PC-3 (cell line): Measurements from ENCODE around the gene ATG16L1. TPM values are rescaled to one million over a fixed set of nuclear protein-coding genes. Genes with fewer than 3 reads are reported as not detected.

Source experiments
- ATAC-seq: fragments of 200-7000 bp; cut with Tn5 transposase; 2 replicates; pipeline ENCODE4 v1.9.1; 2020; ENCODE audit warnings: mild to moderate bottlenecking, moderate library complexity
- BruUV-seq: library from RNA; stranded (reverse); fragments of 400-500 nt; replicated peaks from 2 replicates; lab custom pipeline; 2021; lab: Mats Ljungman, UMichigan
- CTCF ChIA-PET: fragments of 300-600 bp; sonication (Branson Sonifier 250); formaldehyde crosslinking; loops from one replicate; lab custom pipeline; 2022; ENCODE audit warnings: antibody characterized with exemption; lab: Charles Lee
- POLR2A ChIA-PET: fragments of 300-600 bp; sonication (Branson Sonifier 250); formaldehyde crosslinking; loops from one replicate; lab custom pipeline; 2022; ENCODE audit warnings: antibody characterized with exemption; ENCODE audit not compliant: unreplicated experiment; lab: Charles Lee
- DNase-seq: peaks from one replicate; pipeline ENCODE4 v3.0.0-alpha.2; 2015
- H2AFZ ChIP-seq: fragments of 300-600 bp; sonication (generic); 2 replicates; pipeline ENCODE4 v1.6.0; 2016; ENCODE audit warnings: antibody characterized with exemption, low read length
- H3F3A ChIP-seq: fragments of 300-600 bp; sonication (generic); one replicate; pipeline ENCODE4 v1.6.0; 2017; ENCODE audit warnings: antibody characterized with exemption, low read length, control low read depth, mild to moderate bottlenecking; ENCODE audit not compliant: unreplicated experiment
- H3K27ac ChIP-seq: fragments of 300-600 bp; sonication (generic); 2 replicates; pipeline ENCODE4 v1.5.1; 2016; ENCODE audit warnings: mild to moderate bottlenecking, low read length
- H3K27me3 ChIP-seq: fragments of 300-600 bp; sonication (generic); 2 replicates; pipeline ENCODE4 v1.6.1; 2016; ENCODE audit warnings: low read length, mixed read lengths
- H3K36me3 ChIP-seq: fragments of 300-600 bp; sonication (generic); 2 replicates; pipeline ENCODE4 v1.6.1; 2016; ENCODE audit warnings: low read depth, mixed run types, low read length, mixed read lengths
- H3K4me1 ChIP-seq: fragments of 300-600 bp; sonication (generic); 2 replicates; pipeline ENCODE4 v1.5.1; 2016; ENCODE audit warnings: low read length; ENCODE audit not compliant: insufficient read depth
- H3K4me2 ChIP-seq: fragments of 300-600 bp; sonication (generic); 2 replicates; pipeline ENCODE4 v1.6.0; 2016; ENCODE audit warnings: low read length
- H3K4me3 ChIP-seq: fragments of 300-600 bp; sonication (generic); 2 replicates; pipeline ENCODE4 v1.5.1; 2016; ENCODE audit warnings: mild to moderate bottlenecking, low read length, mixed read lengths
- H3K79me2 ChIP-seq: fragments of 300-600 bp; sonication (generic); 2 replicates; pipeline ENCODE4 v1.6.1; 2017; ENCODE audit warnings: low read length, mixed read lengths
- H3K9ac ChIP-seq: fragments of 300-600 bp; sonication (generic); 2 replicates; pipeline ENCODE4 v1.6.0; 2016; ENCODE audit warnings: mild to moderate bottlenecking, low read length
- H3K9me2 ChIP-seq: fragments of 300-600 bp; sonication (generic); replicated peaks from 2 replicates; pipeline ENCODE4 v1.6.1; 2016; ENCODE audit warnings: mixed run types, low read length, mixed read lengths
- H3K9me3 ChIP-seq: fragments of 300-600 bp; sonication (generic); 2 replicates; pipeline ENCODE4 v1.6.1; 2016; ENCODE audit warnings: low read length, mixed read lengths
- H4K20me1 ChIP-seq: fragments of 300-600 bp; sonication (generic); 2 replicates; pipeline ENCODE4 v1.6.1; 2016; ENCODE audit warnings: low read length, mixed read lengths
- EZH2 ChIP-seq: fragments of 300-600 bp; sonication (generic); IDR thresholded peaks from one replicate; pipeline ENCODE4 v1.6.1; 2017; ENCODE audit warnings: antibody characterized with exemption, mild to moderate bottlenecking, low read length; ENCODE audit not compliant: unreplicated experiment
- EZH2phosphoT487 ChIP-seq: fragments of 300-600 bp; sonication (generic); IDR thresholded peaks from 2 replicates; pipeline ENCODE4 v1.6.1; 2018; ENCODE audit warnings: mild to moderate bottlenecking, antibody characterized with exemption, low read length, borderline replicate concordance
- intact Hi-C: fragments of 100-400 bp; cut with micrococcal nuclease; formaldehyde crosslinking; loops from 2 replicates; pipeline ENCODE4 v1.9.0; 2023
- total RNA-seq: library from RNA; depleted of rRNA; stranded (reverse); fragments of >200 nt; gene quantifications from 2 replicates; pipeline ENCODE4 v1.2.3, GENCODE V29; 2014
- TF ChIP-seq, protein P1 (sequence below): fragments of 300-600 bp; sonication (generic); conservative IDR thresholded peaks from 2 replicates; pipeline ENCODE4 v1.5.1; 2017; ENCODE audit warnings: antibody characterized with exemption, low read depth, mild to moderate bottlenecking, low read length

Gene ATG16L1
- total RNA-seq, 1 experiment from 2014 or later: 173 TPM

DNA sequence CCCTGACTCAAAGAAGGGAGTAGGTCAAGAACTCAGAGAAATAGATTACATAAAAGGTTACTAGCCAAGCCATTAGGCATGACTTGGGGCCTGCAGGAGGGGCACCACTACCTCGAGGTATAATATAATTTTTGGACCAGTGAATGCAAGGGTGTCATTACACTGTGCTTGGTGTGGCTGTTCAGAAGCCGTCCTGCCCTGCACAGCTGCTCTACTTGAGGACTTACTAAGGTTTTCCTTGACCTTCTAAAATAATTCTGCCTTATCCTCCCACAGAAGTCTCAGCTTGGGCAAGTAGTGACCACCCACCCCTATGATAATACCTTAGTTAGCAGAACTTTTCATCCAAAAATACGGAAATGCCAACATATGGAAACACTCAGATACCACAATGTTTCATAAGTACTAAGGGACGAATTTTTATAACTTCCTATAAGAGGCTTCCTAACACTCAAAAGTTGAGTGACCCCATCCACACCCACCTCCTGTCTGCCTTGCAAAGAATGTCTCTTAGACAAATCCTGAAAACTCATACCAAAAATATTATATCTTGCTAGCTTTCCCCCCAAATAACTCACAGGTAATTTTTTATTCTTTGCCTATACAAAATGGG is 17.7 kb upstream of the ATG16L1 start:
- Histone ChIP-seq H3K9me3 (no peaks in the 10 kb centered on the region), H3K4me3 (no peak overlapping the region), H3K9me2 (no peaks in the 10 kb centered on the region), H3F3A (no peaks in the 10 kb centered on the region), H4K20me1 (no peaks in the 10 kb centered on the region), H3K4me2 (no peak overlapping the region), H3K4me1 (no peaks in the 10 kb centered on the region), H3K27me3 (no peaks in the 10 kb centered on the region), H3K36me3 (no peaks in the 10 kb centered on the region), H2AFZ (no peak overlapping the region), H3K79me2 (no peaks in the 10 kb centered on the region), H3K9ac (no peak overlapping the region), H3K27ac (no peak overlapping the region)
- ChIA-PET CTCF (no interaction called here), POLR2A (no interaction called here)
- no TSS peak for BruUV-seq
- TF ChIP-seq, protein P1, sequence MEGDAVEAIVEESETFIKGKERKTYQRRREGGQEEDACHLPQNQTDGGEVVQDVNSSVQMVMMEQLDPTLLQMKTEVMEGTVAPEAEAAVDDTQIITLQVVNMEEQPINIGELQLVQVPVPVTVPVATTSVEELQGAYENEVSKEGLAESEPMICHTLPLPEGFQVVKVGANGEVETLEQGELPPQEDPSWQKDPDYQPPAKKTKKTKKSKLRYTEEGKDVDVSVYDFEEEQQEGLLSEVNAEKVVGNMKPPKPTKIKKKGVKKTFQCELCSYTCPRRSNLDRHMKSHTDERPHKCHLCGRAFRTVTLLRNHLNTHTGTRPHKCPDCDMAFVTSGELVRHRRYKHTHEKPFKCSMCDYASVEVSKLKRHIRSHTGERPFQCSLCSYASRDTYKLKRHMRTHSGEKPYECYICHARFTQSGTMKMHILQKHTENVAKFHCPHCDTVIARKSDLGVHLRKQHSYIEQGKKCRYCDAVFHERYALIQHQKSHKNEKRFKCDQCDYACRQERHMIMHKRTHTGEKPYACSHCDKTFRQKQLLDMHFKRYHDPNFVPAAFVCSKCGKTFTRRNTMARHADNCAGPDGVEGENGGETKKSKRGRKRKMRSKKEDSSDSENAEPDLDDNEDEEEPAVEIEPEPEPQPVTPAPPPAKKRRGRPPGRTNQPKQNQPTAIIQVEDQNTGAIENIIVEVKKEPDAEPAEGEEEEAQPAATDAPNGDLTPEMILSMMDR: no peak
- no peak for TF ChIP-seq EZH2
- TF ChIP-seq EZH2phosphoT487: no peak
- DNase-seq: no peak
- intact Hi-C loops: no loop called here
- no peak for ATAC-seq

DNA sequence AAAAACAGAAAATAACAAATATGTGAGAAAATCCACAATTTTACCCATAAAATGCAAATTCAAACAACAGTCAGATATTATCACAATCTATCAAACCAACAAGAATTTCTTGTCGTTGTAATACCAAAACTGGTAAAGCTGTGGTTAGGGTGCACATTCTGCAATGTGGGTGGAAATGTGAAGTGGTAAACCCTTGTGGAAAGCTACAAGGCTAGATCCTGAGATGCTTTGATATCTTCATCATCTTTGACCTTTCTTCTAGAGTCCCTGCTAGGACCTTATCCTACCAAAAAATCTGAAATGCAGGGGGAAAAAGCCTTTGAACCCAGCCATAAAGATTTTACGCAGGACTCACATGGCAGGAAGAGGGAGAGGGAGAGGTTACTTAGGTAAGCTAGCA is 17.2 kb upstream of the ATG16L1 start:
- POLR2A ChIA-PET: no interaction called here
- no peak overlapping the region for H3K9ac ChIP-seq

DNA sequence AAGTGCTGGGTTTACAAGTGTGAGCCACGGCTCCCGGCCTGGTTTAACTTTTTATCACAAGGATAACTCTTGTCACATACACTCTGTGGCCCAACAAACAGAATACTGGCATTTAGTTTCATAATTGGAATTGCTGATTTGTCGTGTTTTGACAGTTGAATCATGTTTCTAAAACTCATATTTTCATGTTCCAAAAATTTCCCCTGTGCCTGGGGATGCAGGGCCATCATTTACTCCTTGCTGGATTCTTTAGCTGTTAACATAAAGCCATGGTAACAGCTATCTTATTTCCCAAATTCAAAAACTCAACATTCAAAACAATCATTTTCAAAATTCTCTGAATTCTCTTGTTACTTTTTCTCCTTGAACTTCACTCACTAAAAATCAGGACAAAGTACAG is 16.5 kb upstream of the ATG16L1 start:
- H3K36me3 ChIP-seq: no peaks in the 10 kb centered on the region
- ATAC-seq (no peak), DNase-seq (no peak)
- CTCF ChIA-PET: no interaction called here
- no peaks in the 10 kb centered on the region for H3K4me1 ChIP-seq
- no peak overlapping the region for H3K9ac ChIP-seq
- POLR2A ChIA-PET: no interaction called here
- H3K9me3 ChIP-seq: no peaks in the 10 kb centered on the region
- no peaks in the 10 kb centered on the region for H3K9me2 ChIP-seq
- BruUV-seq: no TSS peak
- no peak for TF ChIP-seq EZH2phosphoT487
- TF ChIP-seq, protein P1: no peak
- TF ChIP-seq EZH2: no peak
- no peaks in the 10 kb centered on the region for H3K79me2 ChIP-seq
- H3K4me2 ChIP-seq: no peak overlapping the region
- intact Hi-C loops: no loop called here
- H3K27ac ChIP-seq: no peak overlapping the region
- no peaks in the 10 kb centered on the region for H3F3A ChIP-seq
- no peaks in the 10 kb centered on the region for H4K20me1 ChIP-seq
- no peak overlapping the region for H3K4me3 ChIP-seq
- no peak overlapping the region for H2AFZ ChIP-seq
- H3K27me3 ChIP-seq: no peaks in the 10 kb centered on the region

More for the DNA sequence above, 17.2 kb upstream of the ATG16L1 start:
- no peak overlapping the region for H3K4me3 ChIP-seq
- no peaks in the 10 kb centered on the region for H3K79me2 ChIP-seq
- no peaks in the 10 kb centered on the region for H4K20me1 ChIP-seq
- no peak for ATAC-seq
- no peak overlapping the region for H3K4me2 ChIP-seq
- no peaks in the 10 kb centered on the region for H3K27me3 ChIP-seq
- DNase-seq: no peak
- H3K9me2 ChIP-seq: no peaks in the 10 kb centered on the region
- H3F3A ChIP-seq: no peaks in the 10 kb centered on the region
- TF ChIP-seq EZH2phosphoT487 (no peak), EZH2 (no peak)
- TF ChIP-seq, protein P1: no peak
- no peak overlapping the region for H2AFZ ChIP-seq
- BruUV-seq: no TSS peak
- no peaks in the 10 kb centered on the region for H3K36me3 ChIP-seq
- H3K9me3 ChIP-seq: no peaks in the 10 kb centered on the region
- no peak overlapping the region for H3K27ac ChIP-seq
- intact Hi-C loops: no loop called here
- H3K4me1 ChIP-seq: no peaks in the 10 kb centered on the region
- CTCF ChIA-PET: no interaction called here
